GM23338 (cell line): ENCODE data around the gene COL4A2. TPM values are rescaled to one million over a fixed set of nuclear protein-coding genes. Genes with fewer than 3 reads are reported as not detected.

Source experiments
- ATAC-seq: fragments of 200-7000 bp; cut with Tn5 transposase; 3 replicates; pipeline ENCODE4 v1.9.1; 2020
- DNase-seq: peaks from one replicate; pipeline ENCODE4 v3.0.0-alpha.2; 2015; ENCODE audit warnings: low spot score
- H2AFZ ChIP-seq: fragments of 200-600 bp; sonication (generic); 2 replicates; pipeline ENCODE4 v1.8.0; 2016; ENCODE audit warnings: antibody characterized with exemption, mild to moderate bottlenecking, moderate library complexity
- H3F3A ChIP-seq: fragments of 200-600 bp; sonication (generic); replicated peaks from 2 replicates; pipeline ENCODE4 v1.8.0; 2017; ENCODE audit warnings: antibody characterized with exemption, mixed run types, low read depth
- H3K27ac ChIP-seq: fragments of 200-600 bp; sonication (generic); 2 replicates; pipeline ENCODE4 v1.6.1; 2016; ENCODE audit warnings: low read depth
- H3K27me3 ChIP-seq: fragments of 200-600 bp; sonication (generic); 2 replicates; pipeline ENCODE4 v1.8.0; 2016; ENCODE audit warnings: mild to moderate bottlenecking, mixed run types, moderate library complexity; ENCODE audit not compliant: insufficient read depth
- H3K36me3 ChIP-seq: fragments of 200-600 bp; sonication (generic); 2 replicates; pipeline ENCODE4 v1.8.0; 2016; ENCODE audit warnings: mild to moderate bottlenecking; ENCODE audit not compliant: insufficient read depth
- H3K4me1 ChIP-seq: fragments of 200-600 bp; sonication (generic); 2 replicates; pipeline ENCODE4 v1.8.0; 2016; ENCODE audit warnings: mild to moderate bottlenecking, moderate library complexity; ENCODE audit not compliant: insufficient read depth
- H3K4me2 ChIP-seq: fragments of 200-600 bp; sonication (generic); 2 replicates; pipeline ENCODE4 v1.7.1; 2017; ENCODE audit warnings: mixed run types
- H3K4me3 ChIP-seq: fragments of 200-600 bp; sonication (generic); 2 replicates; pipeline ENCODE4 v1.6.1; 2016; ENCODE audit warnings: mixed run types
- H3K79me2 ChIP-seq: fragments of 200-600 bp; sonication (generic); replicated peaks from 2 replicates; pipeline ENCODE4 v1.8.0; 2017; ENCODE audit warnings: mild to moderate bottlenecking; ENCODE audit not compliant: insufficient read depth
- H3K9me2 ChIP-seq: fragments of 200-600 bp; sonication (generic); 2 replicates; pipeline ENCODE4 v1.8.0; 2017; ENCODE audit not compliant: insufficient read depth
- H4K20me1 ChIP-seq: fragments of 200-600 bp; sonication (generic); replicated peaks from 2 replicates; pipeline ENCODE4 v1.8.0; 2017; ENCODE audit warnings: mild to moderate bottlenecking; ENCODE audit not compliant: insufficient read depth
- H3K27ac Mint-ChIP-seq: 2 replicates; pipeline ENCODE4 v1.8.0; 2020; ENCODE audit warnings: inconsistent platforms, mild to moderate bottlenecking, moderate library complexity, mixed read lengths
- H3K27me3 Mint-ChIP-seq: 3 replicates; pipeline ENCODE4 v1.8.0; 2022; ENCODE audit warnings: low read depth, mild to moderate bottlenecking, moderate library complexity, mixed read lengths, inconsistent platforms; ENCODE audit not compliant: insufficient read depth, poor library complexity
- H3K36me3 Mint-ChIP-seq: 3 replicates; pipeline ENCODE4 v1.8.0; 2021; ENCODE audit warnings: low read depth, mild to moderate bottlenecking, inconsistent platforms, moderate library complexity, mixed read lengths
- H3K4me1 Mint-ChIP-seq: 3 replicates; pipeline ENCODE4 v1.8.0; 2020; ENCODE audit warnings: mild to moderate bottlenecking, inconsistent platforms, mixed read lengths
- H3K4me3 Mint-ChIP-seq: 3 replicates; pipeline ENCODE4 v1.8.0; 2021; ENCODE audit warnings: moderate library complexity, mild to moderate bottlenecking, inconsistent platforms, mixed read lengths
- H3K9me3 Mint-ChIP-seq: 3 replicates; pipeline ENCODE4 v1.8.0; 2020; ENCODE audit warnings: moderate library complexity, mild to moderate bottlenecking, inconsistent platforms, mixed read lengths
- CREB1 ChIP-seq: fragments of 250-450 bp; sonication (Bioruptor Pico); IDR thresholded peaks from 2 replicates; pipeline ENCODE4 v1.5.0; 2020; ENCODE audit warnings: low read depth, mild to moderate bottlenecking, moderate library complexity
- EZH2 ChIP-seq: fragments of 200-600 bp; sonication (generic); IDR thresholded peaks from one replicate; pipeline ENCODE4 v1.8.0; 2017; ENCODE audit warnings: antibody characterized with exemption, mild to moderate bottlenecking, low read depth; ENCODE audit not compliant: unreplicated experiment
- EZH2phosphoT487 ChIP-seq: fragments of 200-600 bp; sonication (generic); IDR thresholded peaks from one replicate; pipeline ENCODE4 v1.8.1; 2018; ENCODE audit warnings: antibody characterized with exemption; ENCODE audit not compliant: unreplicated experiment
- NANOG ChIP-seq: IDR thresholded peaks from 2 replicates; pipeline ENCODE4 v1.6.1; 2016; ENCODE audit warnings: antibody characterized with exemption, borderline replicate concordance
- POLR2AphosphoS5 ChIP-seq: IDR thresholded peaks from 2 replicates; pipeline ENCODE4 v1.6.1; 2016; ENCODE audit warnings: antibody characterized with exemption, low read depth
- STAT1 ChIP-seq: IDR thresholded peaks from one replicate; pipeline ENCODE4 v1.6.1; 2016; ENCODE audit warnings: antibody characterized with exemption; ENCODE audit not compliant: unreplicated experiment
- polyA plus RNA-seq: library from polyadenylated mRNA; unstranded; fragments of >200 nt; fragmentation: Nextera tagmentation; extraction: Ambion mirVana; gene quantifications from 2 replicates; pipeline ENCODE4 v1.2.1, GENCODE V29; 2016
- total RNA-seq: library from RNA; depleted of rRNA; stranded (reverse); fragments of >200 nt; shearing (Covaris generic); gene quantifications from 2 replicates; pipeline ENCODE4 v1.2.3, GENCODE V29; 2014
- TF ChIP-seq, protein P1 (sequence below): IDR thresholded peaks from one replicate; pipeline ENCODE4 v1.6.1; 2018; ENCODE audit warnings: antibody characterized with exemption; ENCODE audit not compliant: unreplicated experiment
- TF ChIP-seq, protein P2 (sequence below), 2 experiments: fragments of 200-600 bp in 1 of 2; sonication (generic) in 1 of 2; conservative IDR thresholded peaks; 2 replicates each; pipeline versions ENCODE4 v1.5.1 to v1.6.1; 2016 to 2017; ENCODE audit warnings: antibody characterized with exemption in 2 of 2, low read depth in 2 of 2, mild to moderate bottlenecking in 2 of 2, moderate library complexity in 1 of 2
- TF ChIP-seq, protein P3 (sequence below): IDR thresholded peaks from 2 replicates; pipeline ENCODE4 v1.6.1; 2016; ENCODE audit warnings: antibody characterized with exemption

Gene COL4A2
- total and polyA plus RNA-seq, 2 experiments from 2014 or later: 37.4 to 131 TPM

DNA sequence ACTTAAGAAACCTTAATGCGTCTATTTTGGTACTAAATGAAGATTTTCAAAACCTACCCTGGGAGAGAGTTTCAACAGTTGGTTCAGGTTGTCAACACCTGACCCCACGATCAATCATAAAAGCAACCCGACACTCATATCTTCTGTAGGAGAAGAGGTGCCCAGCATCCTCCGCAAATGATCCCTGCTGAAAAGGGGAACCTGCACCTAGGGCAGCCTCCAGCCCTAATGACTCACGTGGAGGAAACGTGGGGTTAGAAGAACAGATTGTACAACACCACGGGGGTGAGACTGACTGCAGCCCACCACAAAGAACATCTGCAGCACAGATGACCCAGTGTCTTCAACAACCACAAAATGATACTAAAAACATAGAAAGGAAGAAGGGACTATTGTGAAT is 138.1 kb downstream of the COL4A2 start:
- H3K4me2 ChIP-seq: no peak overlapping the region
- H3K4me1 Mint-ChIP-seq: peaks cover 14% of the 10 kb centered on the region; the same call in 2 of the 3 replicates

More for the DNA sequence above, 138.1 kb downstream of the COL4A2 start:
- no peak overlapping the region for H2AFZ ChIP-seq
- H3K9me3 Mint-ChIP-seq: no peaks in the 10 kb centered on the region
- peaks cover 3% of the 10 kb centered on the region; the same call in 1 of the 2 replicates for H4K20me1 ChIP-seq
- peaks cover 2% of the 10 kb centered on the region for H3K27me3 Mint-ChIP-seq
- ATAC-seq (no peak), DNase-seq (no peak)
- H3F3A ChIP-seq: no peaks in the 10 kb centered on the region
- H3K4me1 ChIP-seq: no peaks in the 10 kb centered on the region; the same call in 1 of the 2 replicates
- no peaks in the 10 kb centered on the region for H3K79me2 ChIP-seq
- H3K9me2 ChIP-seq: no peaks in the 10 kb centered on the region
- H3K27ac Mint-ChIP-seq: no peak overlapping the region
- H3K4me3 Mint-ChIP-seq: no peak overlapping the region
- TF ChIP-seq NANOG (no peak), EZH2phosphoT487 (no peak), POLR2AphosphoS5 (no peak), CREB1 (no peak), STAT1 (no peak), EZH2 (no peak)
- TF ChIP-seq, protein P1, sequence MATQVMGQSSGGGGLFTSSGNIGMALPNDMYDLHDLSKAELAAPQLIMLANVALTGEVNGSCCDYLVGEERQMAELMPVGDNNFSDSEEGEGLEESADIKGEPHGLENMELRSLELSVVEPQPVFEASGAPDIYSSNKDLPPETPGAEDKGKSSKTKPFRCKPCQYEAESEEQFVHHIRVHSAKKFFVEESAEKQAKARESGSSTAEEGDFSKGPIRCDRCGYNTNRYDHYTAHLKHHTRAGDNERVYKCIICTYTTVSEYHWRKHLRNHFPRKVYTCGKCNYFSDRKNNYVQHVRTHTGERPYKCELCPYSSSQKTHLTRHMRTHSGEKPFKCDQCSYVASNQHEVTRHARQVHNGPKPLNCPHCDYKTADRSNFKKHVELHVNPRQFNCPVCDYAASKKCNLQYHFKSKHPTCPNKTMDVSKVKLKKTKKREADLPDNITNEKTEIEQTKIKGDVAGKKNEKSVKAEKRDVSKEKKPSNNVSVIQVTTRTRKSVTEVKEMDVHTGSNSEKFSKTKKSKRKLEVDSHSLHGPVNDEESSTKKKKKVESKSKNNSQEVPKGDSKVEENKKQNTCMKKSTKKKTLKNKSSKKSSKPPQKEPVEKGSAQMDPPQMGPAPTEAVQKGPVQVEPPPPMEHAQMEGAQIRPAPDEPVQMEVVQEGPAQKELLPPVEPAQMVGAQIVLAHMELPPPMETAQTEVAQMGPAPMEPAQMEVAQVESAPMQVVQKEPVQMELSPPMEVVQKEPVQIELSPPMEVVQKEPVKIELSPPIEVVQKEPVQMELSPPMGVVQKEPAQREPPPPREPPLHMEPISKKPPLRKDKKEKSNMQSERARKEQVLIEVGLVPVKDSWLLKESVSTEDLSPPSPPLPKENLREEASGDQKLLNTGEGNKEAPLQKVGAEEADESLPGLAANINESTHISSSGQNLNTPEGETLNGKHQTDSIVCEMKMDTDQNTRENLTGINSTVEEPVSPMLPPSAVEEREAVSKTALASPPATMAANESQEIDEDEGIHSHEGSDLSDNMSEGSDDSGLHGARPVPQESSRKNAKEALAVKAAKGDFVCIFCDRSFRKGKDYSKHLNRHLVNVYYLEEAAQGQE: no peak
- TF ChIP-seq, protein P2, sequence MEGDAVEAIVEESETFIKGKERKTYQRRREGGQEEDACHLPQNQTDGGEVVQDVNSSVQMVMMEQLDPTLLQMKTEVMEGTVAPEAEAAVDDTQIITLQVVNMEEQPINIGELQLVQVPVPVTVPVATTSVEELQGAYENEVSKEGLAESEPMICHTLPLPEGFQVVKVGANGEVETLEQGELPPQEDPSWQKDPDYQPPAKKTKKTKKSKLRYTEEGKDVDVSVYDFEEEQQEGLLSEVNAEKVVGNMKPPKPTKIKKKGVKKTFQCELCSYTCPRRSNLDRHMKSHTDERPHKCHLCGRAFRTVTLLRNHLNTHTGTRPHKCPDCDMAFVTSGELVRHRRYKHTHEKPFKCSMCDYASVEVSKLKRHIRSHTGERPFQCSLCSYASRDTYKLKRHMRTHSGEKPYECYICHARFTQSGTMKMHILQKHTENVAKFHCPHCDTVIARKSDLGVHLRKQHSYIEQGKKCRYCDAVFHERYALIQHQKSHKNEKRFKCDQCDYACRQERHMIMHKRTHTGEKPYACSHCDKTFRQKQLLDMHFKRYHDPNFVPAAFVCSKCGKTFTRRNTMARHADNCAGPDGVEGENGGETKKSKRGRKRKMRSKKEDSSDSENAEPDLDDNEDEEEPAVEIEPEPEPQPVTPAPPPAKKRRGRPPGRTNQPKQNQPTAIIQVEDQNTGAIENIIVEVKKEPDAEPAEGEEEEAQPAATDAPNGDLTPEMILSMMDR (conservative IDR thresholded peaks at IDR 0.05; ENCODE audit: low read depth in 2 of 2): no peak
- TF ChIP-seq, protein P3, sequence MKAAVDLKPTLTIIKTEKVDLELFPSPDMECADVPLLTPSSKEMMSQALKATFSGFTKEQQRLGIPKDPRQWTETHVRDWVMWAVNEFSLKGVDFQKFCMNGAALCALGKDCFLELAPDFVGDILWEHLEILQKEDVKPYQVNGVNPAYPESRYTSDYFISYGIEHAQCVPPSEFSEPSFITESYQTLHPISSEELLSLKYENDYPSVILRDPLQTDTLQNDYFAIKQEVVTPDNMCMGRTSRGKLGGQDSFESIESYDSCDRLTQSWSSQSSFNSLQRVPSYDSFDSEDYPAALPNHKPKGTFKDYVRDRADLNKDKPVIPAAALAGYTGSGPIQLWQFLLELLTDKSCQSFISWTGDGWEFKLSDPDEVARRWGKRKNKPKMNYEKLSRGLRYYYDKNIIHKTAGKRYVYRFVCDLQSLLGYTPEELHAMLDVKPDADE: no peak
- H3K27me3 ChIP-seq: no peaks in the 10 kb centered on the region
- no peak overlapping the region for H3K4me3 ChIP-seq
- H3K27ac ChIP-seq: no peak overlapping the region
- H3K36me3 Mint-ChIP-seq: peaks cover 7% of the 10 kb centered on the region; the same call in 2 of the 3 replicates
- H3K36me3 ChIP-seq: peaks cover 5% of the 10 kb centered on the region; the same call in 1 of the 2 replicates
